ENCODE results near the gene SOAT1.

GRCh38 chr1:179296356-179297104 lies 2.9 kb downstream of the SOAT1 start:
- no peak for TF ChIP-seq POLR2A (IDR thresholded peaks at IDR 0.05)
- TF ChIP-seq, protein P1, sequence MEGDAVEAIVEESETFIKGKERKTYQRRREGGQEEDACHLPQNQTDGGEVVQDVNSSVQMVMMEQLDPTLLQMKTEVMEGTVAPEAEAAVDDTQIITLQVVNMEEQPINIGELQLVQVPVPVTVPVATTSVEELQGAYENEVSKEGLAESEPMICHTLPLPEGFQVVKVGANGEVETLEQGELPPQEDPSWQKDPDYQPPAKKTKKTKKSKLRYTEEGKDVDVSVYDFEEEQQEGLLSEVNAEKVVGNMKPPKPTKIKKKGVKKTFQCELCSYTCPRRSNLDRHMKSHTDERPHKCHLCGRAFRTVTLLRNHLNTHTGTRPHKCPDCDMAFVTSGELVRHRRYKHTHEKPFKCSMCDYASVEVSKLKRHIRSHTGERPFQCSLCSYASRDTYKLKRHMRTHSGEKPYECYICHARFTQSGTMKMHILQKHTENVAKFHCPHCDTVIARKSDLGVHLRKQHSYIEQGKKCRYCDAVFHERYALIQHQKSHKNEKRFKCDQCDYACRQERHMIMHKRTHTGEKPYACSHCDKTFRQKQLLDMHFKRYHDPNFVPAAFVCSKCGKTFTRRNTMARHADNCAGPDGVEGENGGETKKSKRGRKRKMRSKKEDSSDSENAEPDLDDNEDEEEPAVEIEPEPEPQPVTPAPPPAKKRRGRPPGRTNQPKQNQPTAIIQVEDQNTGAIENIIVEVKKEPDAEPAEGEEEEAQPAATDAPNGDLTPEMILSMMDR (IDR thresholded peaks at IDR 0.05): no peak
- no peak for TF ChIP-seq EP300 (IDR thresholded peaks at IDR 0.05)
- TF ChIP-seq POLR2AphosphoS5 (IDR thresholded peaks at IDR 0.05): no peak

All from stomach (tissue), 4 donors.